ACC112 (cell line): ENCODE data around the gene SPTAN1.
A peak's percentile ranks its signal among the peaks of the same experiment; 100 is the strongest.
"Not testable (repeated sequence)": the region's sequence is repeated elsewhere in the genome, so short reads cannot be mapped to it uniquely, and the experiment has no call there.

Experiments used
- H2AFZ ChIP-seq: fragments of 200-600 bp; sonication (generic); one replicate; pipeline ENCODE4 v1.6.0; 2017; ENCODE audit warnings: antibody characterized with exemption, low read length; ENCODE audit not compliant: unreplicated experiment
- H3K27ac ChIP-seq: fragments of 200-600 bp; sonication (generic); 2 replicates; pipeline ENCODE4 v1.5.1; 2014; ENCODE audit warnings: low read depth, mild to moderate bottlenecking, antibody characterized with exemption, low read length, moderate library complexity
- H3K27me3 ChIP-seq: fragments of 200-600 bp; sonication (generic); 2 replicates; pipeline ENCODE4 v1.6.1; 2014; ENCODE audit warnings: mild to moderate bottlenecking, antibody characterized with exemption, low read length, moderate library complexity, mixed read lengths; ENCODE audit not compliant: insufficient read depth
- H3K36me3 ChIP-seq: fragments of 200-600 bp; sonication (generic); 2 replicates; pipeline ENCODE4 v1.6.1; 2016; ENCODE audit warnings: mild to moderate bottlenecking, antibody characterized with exemption, low read length, moderate library complexity, mixed read lengths; ENCODE audit not compliant: insufficient read depth
- H3K4me1 ChIP-seq: fragments of 200-600 bp; sonication (generic); one replicate; pipeline ENCODE4 v1.6.1; 2016; ENCODE audit warnings: low read length, mixed read lengths; ENCODE audit not compliant: insufficient read depth, unreplicated experiment, control insufficient read depth
- H3K4me3 ChIP-seq: fragments of 200-600 bp; sonication (generic); 2 replicates; pipeline ENCODE4 v1.5.1; 2014; ENCODE audit warnings: mild to moderate bottlenecking, low read depth, low read length
- H3K79me2 ChIP-seq: fragments of 200-600 bp; sonication (generic); one replicate; pipeline ENCODE4 v1.6.0; 2016; ENCODE audit warnings: low read length; ENCODE audit not compliant: control insufficient read depth, unreplicated experiment, insufficient read depth

The SPTAN1 gene

GRCh38 chr9:128552153-128552743, at the start of gene SPTAN1:
Gene SPTAN1, plus strand, starts transcription at chr9:128552587. Its CDS starts 14,154 bp downstream, at chr9:128566741.
- peak within 1 kb of the TSS; percentile 75 for H2AFZ ChIP-seq
- peaks cover 48% of the 10 kb centered on the region for H3K79me2 ChIP-seq
- no peaks in the 10 kb centered on the region for H3K27me3 ChIP-seq
- peaks cover 54% of the 10 kb centered on the region for H3K4me1 ChIP-seq
- H3K36me3 ChIP-seq = no peaks in the 10 kb centered on the region
- peak within 1 kb of the TSS; percentile 92 for H3K4me3 ChIP-seq
- peak within 1 kb of the TSS; percentile 84 for H3K27ac ChIP-seq

DNA sequence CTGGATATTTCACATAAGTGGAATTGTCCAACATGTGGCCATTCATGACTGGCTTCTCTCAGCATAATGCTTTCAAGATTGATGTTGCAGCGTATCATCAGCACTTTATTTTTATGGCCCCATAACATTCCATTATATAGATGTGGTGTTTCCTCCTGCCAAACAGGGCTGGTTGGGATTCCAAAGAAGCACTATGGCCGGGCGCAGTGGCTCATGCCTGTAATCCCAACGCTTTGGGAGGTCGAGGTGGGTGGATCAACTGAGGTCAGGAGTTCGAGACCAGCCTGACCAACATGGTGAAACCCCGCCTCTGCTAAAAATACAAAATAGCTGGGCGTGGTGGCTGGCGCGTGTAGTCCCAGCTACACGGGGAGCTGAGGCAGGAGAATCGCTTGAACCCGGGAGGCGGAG, 49.0 kb upstream of the SPTAN1 start:
- peak overlapping the region; percentile 97 for H3K4me3 ChIP-seq
- not testable (repeated sequence) for H3K27ac ChIP-seq, H2AFZ ChIP-seq

GRCh38 chr9:128503870-128504269, 48.5 kb upstream of the SPTAN1 start:
- H3K36me3 ChIP-seq = peaks cover 7% of the 10 kb centered on the region; the same call in 1 of the 2 replicates
- H3K27me3 ChIP-seq = no peaks in the 10 kb centered on the region
- H2AFZ ChIP-seq = no peak overlapping the region
- H3K79me2 ChIP-seq = peaks cover 15% of the 10 kb centered on the region
- peak overlapping the region; percentile 97 for H3K4me3 ChIP-seq
- H3K27ac ChIP-seq = no peak overlapping the region
- peaks cover 14% of the 10 kb centered on the region for H3K4me1 ChIP-seq

More for the DNA sequence above, 49.0 kb upstream of the SPTAN1 start:
- not testable (repeated sequence) for H3K36me3 ChIP-seq, H3K27me3 ChIP-seq
- peaks cover 15% of the 10 kb centered on the region for H3K79me2 ChIP-seq
- peaks cover 14% of the 10 kb centered on the region for H3K4me1 ChIP-seq

- Histone ChIP-seq H3K4me3 (peak within 1 kb of the TSS; percentile 97), H3K36me3 (peaks cover 7% of the 10 kb centered on the region; the same call in 1 of the 2 replicates), H2AFZ (peak within 1 kb of the TSS; percentile 93), H3K27ac (peak within 1 kb of the TSS; percentile 15; the same call in 1 of the 2 replicates), H3K79me2 (peaks cover 15% of the 10 kb centered on the region), H3K4me1 (peaks cover 14% of the 10 kb centered on the region), H3K27me3 (no peaks in the 10 kb centered on the region)
Observed at GRCh38 chr9:128504485-128505413, 47.6 kb upstream of the SPTAN1 start, which contains the start of gene GLE1. Gene GLE1, plus strand, starts transcription at chr9:128504719. Its CDS starts 87 bp downstream, at chr9:128504806.

DNA sequence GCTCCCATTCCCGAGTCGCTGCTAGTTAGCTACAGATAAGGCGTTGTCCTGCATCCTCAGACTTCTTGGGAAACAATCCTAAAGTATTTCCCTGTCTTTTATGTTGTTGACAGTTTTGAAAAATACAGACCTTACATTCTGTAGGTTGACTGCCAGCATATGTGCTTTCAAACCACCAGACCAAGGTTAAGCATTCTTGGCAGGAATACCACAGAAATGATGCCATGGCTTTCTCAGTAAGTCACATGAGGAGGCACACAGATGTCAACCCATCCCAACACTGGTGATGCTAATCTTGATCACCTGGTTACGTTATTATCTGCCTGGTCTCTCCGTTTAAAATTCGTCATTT, 47.0 kb upstream of the SPTAN1 start:
- Histone ChIP-seq H3K4me1 (peaks cover 14% of the 10 kb centered on the region), H2AFZ (no peak overlapping the region), H3K79me2 (peaks cover 15% of the 10 kb centered on the region), H3K4me3 (peak overlapping the region; percentile 97), H3K27ac (no peak overlapping the region), H3K36me3 (peaks cover 7% of the 10 kb centered on the region; the same call in 1 of the 2 replicates), H3K27me3 (no peaks in the 10 kb centered on the region)

- not testable (repeated sequence) for H3K36me3 ChIP-seq, H3K27ac ChIP-seq, H2AFZ ChIP-seq, H3K27me3 ChIP-seq
- Histone ChIP-seq H3K4me1 (peaks cover 10% of the 10 kb centered on the region), H3K4me3 (peak overlapping the region; percentile 97), H3K79me2 (peaks cover 15% of the 10 kb centered on the region)
Observed at GRCh38 chr9:128505906-128506305, 46.5 kb upstream of the SPTAN1 start.

DNA sequence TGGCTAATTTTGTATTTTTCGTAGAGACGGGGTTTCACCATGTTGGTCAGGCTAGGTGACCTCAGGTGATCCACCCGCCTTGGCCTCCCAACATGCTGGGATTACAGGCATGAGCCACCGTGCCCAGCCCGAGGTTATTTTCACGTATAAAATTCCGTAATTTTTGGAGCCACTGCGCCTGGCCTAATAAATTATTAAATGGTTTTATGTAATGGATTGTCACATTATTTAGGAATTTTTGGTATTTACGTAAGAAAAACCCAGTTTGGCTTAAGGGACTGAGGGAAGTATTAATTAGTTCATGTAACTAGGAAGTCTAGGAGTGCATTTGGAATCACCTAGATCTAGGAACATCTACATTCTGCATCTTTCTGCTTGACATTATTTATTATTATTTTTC, 39.6 kb upstream of the SPTAN1 start:
- no peaks in the 10 kb centered on the region for H3K4me1 ChIP-seq
- no peak overlapping the region for H3K27ac ChIP-seq
- H2AFZ ChIP-seq = no peak overlapping the region
- no peaks in the 10 kb centered on the region for H3K79me2 ChIP-seq
- no peak overlapping the region for H3K4me3 ChIP-seq
- H3K36me3 ChIP-seq = peaks cover 16% of the 10 kb centered on the region
- H3K27me3 ChIP-seq = no peaks in the 10 kb centered on the region

DNA sequence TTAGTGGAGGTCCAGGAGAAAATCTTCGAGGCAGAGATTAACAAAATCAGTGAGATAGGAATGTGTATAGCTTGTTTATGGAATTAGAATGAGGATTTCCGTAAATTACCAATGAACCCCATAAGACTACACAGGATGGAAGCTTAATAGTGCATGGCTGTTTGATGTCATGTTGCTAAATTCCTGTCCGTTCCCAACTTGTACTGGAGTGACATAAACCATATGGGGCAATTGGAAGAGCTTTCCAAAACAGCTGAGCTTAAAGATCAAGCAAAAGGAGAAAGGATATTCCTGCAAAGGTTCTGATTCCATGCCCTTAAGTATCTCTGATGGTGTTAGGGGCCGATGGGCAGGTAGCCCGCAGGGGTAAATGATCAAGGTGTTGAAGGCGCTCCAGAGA, 30.4 kb upstream of the SPTAN1 start:
- Histone ChIP-seq H3K36me3 (peaks cover 13% of the 10 kb centered on the region), H3K27ac (no peak overlapping the region), H3K79me2 (no peaks in the 10 kb centered on the region), H3K27me3 (no peaks in the 10 kb centered on the region), H2AFZ (no peak overlapping the region), H3K4me1 (peaks cover 9% of the 10 kb centered on the region), H3K4me3 (no peak overlapping the region)

DNA sequence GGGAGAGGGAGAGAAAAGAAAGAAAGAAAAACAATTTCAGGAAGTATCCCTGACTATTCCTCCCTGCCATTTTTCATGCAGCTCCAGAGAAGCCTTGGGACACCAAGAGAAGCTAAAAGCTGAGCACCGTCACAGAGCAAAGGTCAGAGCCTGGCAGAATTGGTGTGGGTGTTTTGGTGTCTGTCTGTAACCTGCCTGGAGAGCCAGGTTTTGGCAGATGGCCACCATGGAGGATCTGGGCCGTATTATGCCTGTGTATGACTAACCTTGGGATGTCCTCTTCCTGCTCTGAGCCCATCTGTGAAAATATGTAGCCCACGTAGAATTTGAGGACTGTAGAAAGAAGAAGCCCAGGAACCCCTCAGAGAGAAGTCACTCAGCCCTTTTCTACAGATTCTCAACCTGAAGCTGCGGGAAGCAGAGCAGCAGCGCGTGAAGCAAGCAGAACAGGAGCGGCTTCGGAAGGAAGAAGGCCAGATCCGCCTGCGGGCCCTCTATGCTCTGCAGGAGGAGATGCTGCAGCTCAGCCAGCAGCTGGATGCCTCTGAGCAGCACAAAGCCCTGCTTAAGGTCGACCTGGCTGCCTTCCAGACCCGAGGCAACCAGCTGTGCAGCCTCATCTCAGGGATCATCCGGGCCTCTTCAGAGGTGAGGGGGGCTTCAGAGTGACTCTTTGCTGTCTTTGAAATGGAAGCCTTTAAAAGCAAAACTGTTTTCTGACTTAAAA, 29.0 kb upstream of the SPTAN1 start:
- no peak overlapping the region for H3K4me3 ChIP-seq
- H3K36me3 ChIP-seq = peaks cover 12% of the 10 kb centered on the region
- no peak overlapping the region for H3K27ac ChIP-seq
- no peaks in the 10 kb centered on the region for H3K79me2 ChIP-seq
- no peaks in the 10 kb centered on the region for H3K27me3 ChIP-seq
- peaks cover 9% of the 10 kb centered on the region for H3K4me1 ChIP-seq
- no peak overlapping the region for H2AFZ ChIP-seq

- H3K4me3 ChIP-seq = no peak overlapping the region
- H3K27ac ChIP-seq = no peak overlapping the region
- no peaks in the 10 kb centered on the region for H3K79me2 ChIP-seq
- peaks cover 13% of the 10 kb centered on the region for H3K4me1 ChIP-seq
- H2AFZ ChIP-seq = no peak overlapping the region
- H3K36me3 ChIP-seq = peaks cover 12% of the 10 kb centered on the region
- no peaks in the 10 kb centered on the region for H3K27me3 ChIP-seq
Observed at GRCh38 chr9:128526720-128527119, 25.7 kb upstream of the SPTAN1 start.
